Measurements from ENCODE around the gene GRID1.

The GRID1 gene

GRCh38 chr10:86144301-86144700, 222.3 kb downstream of the GRID1 start:
- TF ChIP-seq CTCF (IDR thresholded peaks at IDR 0.05), result no peak
- Histone ChIP-seq H3K27ac (no peak overlapping the region), H3K4me1 (ENCODE audit: control insufficient read depth in 1 of 2, insufficient read depth in 1 of 2, low read depth in 1 of 2, low read length in 1 of 2) (no peaks in the 10 kb centered on the region), H3K9me3 (no peaks in the 10 kb centered on the region), H3K27me3 (no peaks in the 10 kb centered on the region), H3K36me3 (no peaks in the 10 kb centered on the region), H3K4me3 (ENCODE audit: low read depth in 1 of 2, low read length in 1 of 2) (no peak overlapping the region)

- Histone ChIP-seq H3K27me3 (no peaks in the 10 kb centered on the region), H3K9me3 (no peaks in the 10 kb centered on the region), H3K4me3 (ENCODE audit: low read depth in 1 of 2, low read length in 1 of 2) (no peak overlapping the region), H3K4me1 (ENCODE audit: control insufficient read depth in 1 of 2, insufficient read depth in 1 of 2, low read depth in 1 of 2, low read length in 1 of 2) (no peaks in the 10 kb centered on the region), H3K36me3 (no peaks in the 10 kb centered on the region), H3K27ac (no peak overlapping the region)
- no peak for TF ChIP-seq CTCF (IDR thresholded peaks at IDR 0.05)
These were observed 224.7 kb downstream of the GRID1 start for GRCh38 chr10:86141896-86142295.

GRCh38 chr10:86139066-86139657, 227.4 kb downstream of the GRID1 start:
- no peaks in the 10 kb centered on the region for H3K9me3 ChIP-seq
- no peak for TF ChIP-seq CTCF (IDR thresholded peaks at IDR 0.05)

GRCh38 chr10:86138551-86139065, 228.0 kb downstream of the GRID1 start:
- no peak for TF ChIP-seq CTCF (IDR thresholded peaks at IDR 0.05)
- Histone ChIP-seq H3K4me3 (ENCODE audit: low read depth in 1 of 2, low read length in 1 of 2) (no peak overlapping the region), H3K36me3 (no peaks in the 10 kb centered on the region), H3K9me3 (no peaks in the 10 kb centered on the region), H3K27ac (no peak overlapping the region), H3K27me3 (no peaks in the 10 kb centered on the region), H3K4me1 (ENCODE audit: control insufficient read depth in 1 of 2, insufficient read depth in 1 of 2, low read depth in 1 of 2, low read length in 1 of 2) (no peaks in the 10 kb centered on the region)

More at GRCh38 chr10:86139066-86139657, 227.4 kb downstream of the GRID1 start:
- no peaks in the 10 kb centered on the region for H3K4me1 ChIP-seq (ENCODE audit: control insufficient read depth in 1 of 2, insufficient read depth in 1 of 2, low read depth in 1 of 2, low read length in 1 of 2)
- no peaks in the 10 kb centered on the region for H3K27me3 ChIP-seq
- no peaks in the 10 kb centered on the region for H3K36me3 ChIP-seq
- H3K27ac ChIP-seq, result no peak overlapping the region
- H3K4me3 ChIP-seq (ENCODE audit: low read depth in 1 of 2, low read length in 1 of 2), result no peak overlapping the region

GRCh38 chr10:86137561-86137960, 229.0 kb downstream of the GRID1 start:
- H3K9me3 ChIP-seq, result no peaks in the 10 kb centered on the region
- no peaks in the 10 kb centered on the region for H3K36me3 ChIP-seq
- no peak overlapping the region for H3K4me3 ChIP-seq (ENCODE audit: low read depth in 1 of 2, low read length in 1 of 2)
- H3K27ac ChIP-seq, result no peak overlapping the region
- no peak for TF ChIP-seq CTCF (IDR thresholded peaks at IDR 0.05)
- H3K4me1 ChIP-seq (ENCODE audit: control insufficient read depth in 1 of 2, insufficient read depth in 1 of 2, low read depth in 1 of 2, low read length in 1 of 2), result no peaks in the 10 kb centered on the region
- H3K27me3 ChIP-seq, result no peaks in the 10 kb centered on the region
